ENCODE results near the gene ASGR2.
"Not testable (repeated sequence)": the region's sequence is repeated elsewhere in the genome, so short reads cannot be mapped to it uniquely, and the experiment has no call there.

ASGR2 gene

GRCh38 chr17:7124923-7125322 lies 10.3 kb upstream of the ASGR2 start:
- no peak for DNase-seq (ENCODE audit: low read depth)

GRCh38 chr17:7123844-7124243 lies 9.2 kb upstream of the ASGR2 start:
- DNase-seq (ENCODE audit: low read depth): no peak

GRCh38 chr17:7122381-7122780 lies 7.8 kb upstream of the ASGR2 start:
- DNase-seq (ENCODE audit: low read depth): no peak

- DNase-seq (ENCODE audit: low read depth): not testable (repeated sequence)
Measured at GRCh38 chr17:7120635-7121034, 6.0 kb upstream of the ASGR2 start.

- DNase-seq (ENCODE audit: low read depth): no peak
Measured at GRCh38 chr17:7120123-7120522, 5.5 kb upstream of the ASGR2 start.

GRCh38 chr17:7119314-7119713 lies 4.7 kb upstream of the ASGR2 start:
- DNase-seq (ENCODE audit: low read depth): no peak

GRCh38 chr17:7114875-7115614 lies 423 bp upstream of the ASGR2 start:
- no peak for DNase-seq (ENCODE audit: low read depth)

- no peak for DNase-seq (ENCODE audit: low read depth)
Measured at GRCh38 chr17:7113273-7114071, 1.1 kb downstream of the ASGR2 start.

GRCh38 chr17:7112510-7113108 lies 2.0 kb downstream of the ASGR2 start:
- DNase-seq (ENCODE audit: low read depth): no peak

GRCh38 chr17:7111784-7112509 lies 2.7 kb downstream of the ASGR2 start:
- no peak for DNase-seq (ENCODE audit: low read depth)

- DNase-seq (ENCODE audit: low read depth): no peak
Measured at GRCh38 chr17:7110617-7111306, 3.9 kb downstream of the ASGR2 start.

GRCh38 chr17:7109461-7110322 lies 4.9 kb downstream of the ASGR2 start:
- no peak for DNase-seq (ENCODE audit: low read depth)

- DNase-seq (ENCODE audit: low read depth): no peak
Measured at GRCh38 chr17:7108981-7109380, 5.6 kb downstream of the ASGR2 start.

- no peak for DNase-seq (ENCODE audit: low read depth)
Measured at GRCh38 chr17:7108560-7108925, 6.1 kb downstream of the ASGR2 start.

GRCh38 chr17:7107795-7108559 lies 6.6 kb downstream of the ASGR2 start:
- no peak for DNase-seq (ENCODE audit: low read depth)

GRCh38 chr17:7107012-7107754 lies 7.4 kb downstream of the ASGR2 start:
- DNase-seq (ENCODE audit: low read depth): no peak

GRCh38 chr17:7102421-7102820 lies 12.2 kb downstream of the ASGR2 start:
- DNase-seq (ENCODE audit: low read depth): no peak

GRCh38 chr17:7101531-7101930 lies 13.1 kb downstream of the ASGR2 start:
- DNase-seq (ENCODE audit: low read depth): no peak

GRCh38 chr17:7100641-7101379 lies 13.8 kb downstream of the ASGR2 start:
- DNase-seq (ENCODE audit: low read depth): not testable (repeated sequence)
